Activated T-helper 9 cell treated with anti-CD3 and anti-CD28 coated beads, Interleukin-2, amount 50 U/mL, for 16 hours (primary cell): ENCODE measurements around the gene RHOV.

ENCODE experiments used
- DNase-seq: peaks from one replicate; pipeline ENCODE4 v3.0.0-alpha.2; 2020; ENCODE audit warnings: low read depth

The RHOV gene

GRCh38 chr15:40845036-40845435 is 29.0 kb downstream of the RHOV start:
- no peak for DNase-seq

GRCh38 chr15:40844696-40845030 is 29.4 kb downstream of the RHOV start:
- peak; percentile 17 for DNase-seq

GRCh38 chr15:40843885-40844695 is 29.9 kb downstream of the RHOV start, which contains the start of gene SPINT1:
SPINT1 (plus strand) TSS chr15:40844048; CDS start chr15:40844555, 507 bp downstream.
- DNase-seq: peak; percentile 66

- no peak for DNase-seq
Measured at GRCh38 chr15:40843261-40843884, 30.7 kb downstream of the RHOV start.

- DNase-seq: no peak
Measured at GRCh38 chr15:40841741-40842140, 32.3 kb downstream of the RHOV start.

GRCh38 chr15:40838756-40839155 is 35.3 kb downstream of the RHOV start:
- no peak for DNase-seq

GRCh38 chr15:40836020-40836419 is 38.0 kb downstream of the RHOV start:
- no peak for DNase-seq

GRCh38 chr15:40832903-40833302 is 41.1 kb downstream of the RHOV start:
- no peak for DNase-seq

GRCh38 chr15:40831861-40832260 is 42.2 kb downstream of the RHOV start:
- no peak for DNase-seq

- no peak for DNase-seq
Measured at GRCh38 chr15:40830884-40831283, 43.1 kb downstream of the RHOV start.

GRCh38 chr15:40829115-40829514 is 44.9 kb downstream of the RHOV start:
- no peak for DNase-seq

GRCh38 chr15:40828447-40829036 is 45.5 kb downstream of the RHOV start, which contains the start of gene PPP1R14D:
PPP1R14D (minus strand) TSS chr15:40828708; CDS start chr15:40828641, 67 bp downstream.
- no peak for DNase-seq

GRCh38 chr15:40826423-40827075 is 47.5 kb downstream of the RHOV start:
- DNase-seq: no peak

GRCh38 chr15:40825661-40826422 is 48.2 kb downstream of the RHOV start:
- no peak for DNase-seq

- DNase-seq: no peak
Measured at GRCh38 chr15:40823572-40824343, 50.3 kb downstream of the RHOV start.
